AG09309 (cell line): ENCODE results near the gene PPP2R3B.
"Not testable (repeated sequence)": the region's sequence is repeated elsewhere in the genome, so short reads cannot be mapped to it uniquely, and the experiment has no call there.

Source experiments
- DNase-seq: peaks from one replicate; pipeline ENCODE4 v3.0.0-alpha.2; 2010; ENCODE audit warnings: low read depth
- H3K4me3 ChIP-seq: 2 replicates; pipeline ENCODE4 v1.5.1; 2011; ENCODE audit warnings: mild to moderate bottlenecking, low read depth, low read length, moderate library complexity; ENCODE audit not compliant: control insufficient read depth
- TF ChIP-seq, protein P1 (sequence below): IDR thresholded peaks from 2 replicates; pipeline ENCODE4 v1.5.1; 2011; ENCODE audit warnings: mild to moderate bottlenecking, low read depth, low read length, inconsistent platforms; ENCODE audit not compliant: insufficient read depth, control insufficient read depth; ENCODE audit errors: missing control alignments

PPP2R3B gene

GRCh38 chrX:311156-312129 lies 75.3 kb downstream of the PPP2R3B start:
- TF ChIP-seq, protein P1, sequence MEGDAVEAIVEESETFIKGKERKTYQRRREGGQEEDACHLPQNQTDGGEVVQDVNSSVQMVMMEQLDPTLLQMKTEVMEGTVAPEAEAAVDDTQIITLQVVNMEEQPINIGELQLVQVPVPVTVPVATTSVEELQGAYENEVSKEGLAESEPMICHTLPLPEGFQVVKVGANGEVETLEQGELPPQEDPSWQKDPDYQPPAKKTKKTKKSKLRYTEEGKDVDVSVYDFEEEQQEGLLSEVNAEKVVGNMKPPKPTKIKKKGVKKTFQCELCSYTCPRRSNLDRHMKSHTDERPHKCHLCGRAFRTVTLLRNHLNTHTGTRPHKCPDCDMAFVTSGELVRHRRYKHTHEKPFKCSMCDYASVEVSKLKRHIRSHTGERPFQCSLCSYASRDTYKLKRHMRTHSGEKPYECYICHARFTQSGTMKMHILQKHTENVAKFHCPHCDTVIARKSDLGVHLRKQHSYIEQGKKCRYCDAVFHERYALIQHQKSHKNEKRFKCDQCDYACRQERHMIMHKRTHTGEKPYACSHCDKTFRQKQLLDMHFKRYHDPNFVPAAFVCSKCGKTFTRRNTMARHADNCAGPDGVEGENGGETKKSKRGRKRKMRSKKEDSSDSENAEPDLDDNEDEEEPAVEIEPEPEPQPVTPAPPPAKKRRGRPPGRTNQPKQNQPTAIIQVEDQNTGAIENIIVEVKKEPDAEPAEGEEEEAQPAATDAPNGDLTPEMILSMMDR, result no peak
- no peak overlapping the region for H3K4me3 ChIP-seq
- no peak for DNase-seq

- no peak overlapping the region for H3K4me3 ChIP-seq
- TF ChIP-seq, protein P1, result no peak
- DNase-seq, result no peak
Observed at GRCh38 chrX:310621-311155, 76.0 kb downstream of the PPP2R3B start.

DNA sequence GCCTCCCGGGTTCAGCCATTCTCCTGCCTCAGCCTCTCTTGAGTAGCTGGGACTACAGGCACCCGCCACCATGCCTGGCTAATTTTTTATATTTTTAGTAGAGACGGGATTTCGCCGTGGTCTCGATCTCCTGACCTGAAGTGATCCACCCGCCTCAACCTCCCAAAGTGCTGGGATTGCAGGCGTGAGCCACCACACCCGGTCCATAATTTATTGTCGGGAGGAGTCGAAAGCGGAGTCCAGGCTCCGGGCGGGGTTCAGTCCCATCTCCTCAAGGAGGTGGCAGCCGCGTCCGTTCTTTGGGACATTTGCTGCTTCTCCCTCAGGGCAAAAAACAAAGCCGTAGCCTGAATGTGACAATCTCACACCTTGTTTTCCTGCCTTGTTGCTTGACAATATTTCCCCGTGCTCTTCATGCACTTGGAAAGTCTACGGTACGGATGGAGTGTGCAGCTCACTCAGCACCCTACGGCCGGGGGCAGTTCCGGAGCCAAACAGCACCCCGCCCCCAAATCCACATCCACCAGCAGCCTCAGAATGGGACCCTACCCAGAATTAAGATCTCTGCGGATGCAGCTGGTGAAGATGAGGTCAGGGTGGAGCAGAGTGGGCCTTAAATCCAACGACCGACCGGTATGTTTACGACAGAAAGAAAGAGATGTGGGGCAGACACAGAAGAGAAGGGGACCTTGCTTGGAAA lies 77.7 kb downstream of the PPP2R3B start:
- DNase-seq, result no peak
- no peak overlapping the region for H3K4me3 ChIP-seq
- TF ChIP-seq, protein P1, result no peak

- no peak overlapping the region for H3K4me3 ChIP-seq
- DNase-seq, result no peak
- TF ChIP-seq, protein P1, result no peak
Observed at GRCh38 chrX:307261-308111, 79.2 kb downstream of the PPP2R3B start.

DNA sequence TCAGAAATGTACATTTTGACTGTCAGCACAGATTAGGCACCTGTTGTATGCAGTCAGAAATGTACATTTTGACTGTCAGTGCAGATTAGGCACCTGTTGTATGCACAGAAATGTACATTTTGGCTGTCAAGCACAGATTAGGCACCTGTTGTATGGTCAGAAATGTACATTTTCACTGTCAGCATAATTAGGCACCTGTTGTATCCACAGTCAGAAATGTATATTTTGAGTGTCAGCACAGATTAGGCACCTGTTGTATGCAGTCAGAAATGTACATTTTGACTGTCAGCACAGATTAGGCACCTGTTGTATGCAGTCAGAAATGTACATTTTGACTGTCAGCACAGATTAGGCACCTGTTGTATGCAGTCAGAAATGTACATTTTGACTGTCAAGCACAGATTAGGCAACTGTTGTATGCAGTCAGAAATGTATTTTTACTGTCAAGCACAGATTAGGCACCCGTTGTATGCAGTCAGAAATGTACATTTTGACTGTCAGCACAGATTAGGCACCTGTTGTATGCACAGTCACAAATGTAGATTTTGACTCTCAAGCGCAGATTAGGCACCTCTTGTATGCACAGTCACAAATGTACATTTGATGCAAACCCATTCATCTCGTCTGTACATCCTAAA lies 80.0 kb downstream of the PPP2R3B start:
- DNase-seq, H3K4me3 ChIP-seq: not testable (repeated sequence)

DNA sequence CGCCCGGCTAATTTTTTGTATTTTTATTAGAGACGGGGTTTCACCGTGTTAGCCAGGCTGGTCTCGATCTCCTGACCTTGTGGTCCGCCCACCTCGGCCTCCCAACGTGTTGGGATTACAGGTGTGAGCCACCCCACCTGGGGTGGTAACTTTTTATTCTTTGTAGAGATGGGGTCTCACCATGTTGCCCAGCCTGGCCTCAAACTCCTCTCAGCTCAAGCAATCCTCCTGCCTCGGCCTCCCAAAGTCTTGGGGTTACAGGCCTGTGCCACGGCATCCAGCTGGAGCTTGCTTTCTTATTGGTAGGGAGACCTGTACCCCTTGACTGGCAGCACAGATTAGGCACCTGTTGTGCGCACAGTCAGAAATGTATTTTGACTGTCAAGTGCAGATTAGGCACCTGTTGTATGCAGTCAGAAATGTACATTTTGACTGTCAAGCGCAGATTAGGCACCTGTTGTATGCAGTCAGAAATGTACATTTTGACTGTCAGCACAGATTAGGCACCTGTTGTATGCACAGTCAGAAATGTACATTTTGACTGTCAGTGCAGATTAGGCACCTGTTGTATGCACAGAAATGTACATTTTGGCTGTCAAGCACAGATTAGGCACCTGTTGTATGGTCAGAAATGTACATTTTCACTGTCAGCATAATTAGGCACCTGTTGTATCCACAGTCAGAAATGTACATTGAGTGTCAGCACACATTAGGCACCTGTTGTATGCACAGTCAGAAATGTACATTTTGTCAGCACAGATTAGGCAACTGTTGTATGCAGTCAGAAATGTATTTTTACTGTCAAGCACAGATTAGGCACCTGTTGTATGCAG lies 80.7 kb downstream of the PPP2R3B start:
- not testable (repeated sequence) for H3K4me3 ChIP-seq, DNase-seq
